Ovary (tissue), 9 donors: ENCODE data around the gene RFX8. TPM values are rescaled to one million over a fixed set of nuclear protein-coding genes. Genes with fewer than 3 reads are reported as not detected.

Experiments
- DNase-seq, 5 donors: peaks; one replicate each; pipeline ENCODE4 v3.0.0-alpha.2; 2019 to 2020
- H3K27ac ChIP-seq, 2 donors: fragments of 200-600 bp; one replicate each; pipeline versions ENCODE4 v1.5.1 to v1.8.0; 2019 to 2022
- H3K27me3 ChIP-seq: fragments of 200-600 bp; one replicate; pipeline ENCODE4 v1.8.0; 2022
- H3K36me3 ChIP-seq: fragments of 200-600 bp; sonication (generic); one replicate; pipeline ENCODE4 v1.5.1; 2019
- H3K4me1 ChIP-seq: one replicate; pipeline ENCODE4 v1.8.1; 2013; ENCODE audit warnings: mild to moderate bottlenecking, moderate library complexity; ENCODE audit not compliant: insufficient read depth
- H3K4me3 ChIP-seq: fragments of 200-600 bp; sonication (generic); one replicate; pipeline ENCODE4 v1.5.1; 2017
- H3K9me3 ChIP-seq, 2 donors: fragments of 200-600 bp in 1 of 2; sonication (generic) in 1 of 2; one replicate each; pipeline versions ENCODE4 v1.5.1 to v1.8.1; 2013 to 2019; ENCODE audit warnings: mild to moderate bottlenecking in 1 of 2, moderate library complexity in 1 of 2
- CTCF ChIP-seq, 3 donors: fragments of 450-650 bp in 2 of 3; fragments of 200-600 bp in 1 of 3; IDR thresholded peaks; one replicate each; pipeline versions ENCODE4 v1.5.1 to v1.8.0; 2016 to 2022; ENCODE audit warnings: antibody characterized with exemption in 3 of 3, mild to moderate bottlenecking in 1 of 3
- EP300 ChIP-seq: sonication (generic); formaldehyde crosslinking; IDR thresholded peaks from one replicate; pipeline ENCODE4 v1.6.1; 2017; ENCODE audit warnings: antibody characterized with exemption
- POLR2A ChIP-seq: fragments of 450-650 bp; IDR thresholded peaks from one replicate; pipeline ENCODE4 v1.6.1; 2017; ENCODE audit warnings: antibody characterized with exemption, mild to moderate bottlenecking, moderate library complexity
- WGBS, 3 donors: extraction: QIAGEN DNeasy Blood & Tissue Kit in 1 of 3; methylation state at CpG; one replicate each; pipeline versions ENCODE4 v1.1.5 to v1.1.7; 2013 to 2017; 5-methylcytosine and 5-hydroxymethylcytosine counted together
- intact Hi-C, 4 donors: fragments of 100-400 bp; cut with DNase I; formaldehyde crosslinking; loops; one replicate each; pipeline versions ENCODE4 v1.11.0 to v1.15.1; 2022 to 2023
- polyA plus RNA-seq, 2 donors: library from polyadenylated mRNA; stranded (reverse); fragments of 200-250 nt in 1 of 2; fragments of 350-450 nt in 1 of 2; fragmentation: Illumina TruSeq in 1 of 2; extraction: RNeasy Lipid Tissue Mini Kit (QIAGEN cat#74804) in 1 of 2; gene quantifications; one replicate each; pipeline ENCODE4 v1.2.3, GENCODE V29; 2013 to 2014
- total RNA-seq, 7 donors: library from RNA; depleted of rRNA in 2 of 7; stranded (reverse); fragments of >200 nt in 2 of 7; fragmentation: NEBNext Ultra II Directional in 3 of 7; extraction: Animal tissue kit (Norgen Biotek cat#: 25700) in 3 of 7; gene quantifications; one replicate each; pipeline versions ENCODE4 v1.1.0 to v1.2.4, GENCODE V29; 2016 to 2023
- donor health status: DM: no; HTN: no; CAD: no; lungs with moderate emphysema.
- donor health status: DM: no; HTN: no; CAD: no.
- donor health status: Bipolar disorder and iron deficiency.
- donor health status: DM: yes; HTN: yes; CAD: no.
- donor health status: DM: no; HTN: no; CAD: no.
- donor health status: DM: yes; HTN: yes; CAD: no.

The RFX8 gene
- total and polyA plus RNA-seq, 9 donors: 0.05 to 1.7 (median 0.38) TPM

- DNase-seq: no peak
- Histone ChIP-seq H3K36me3 (no peaks in the 10 kb centered on the region), H3K27ac (no peak overlapping the region), H3K27me3 (no peaks in the 10 kb centered on the region), H3K4me1 (no peaks in the 10 kb centered on the region), H3K9me3 (no peaks in the 10 kb centered on the region), H3K4me3 (no peak overlapping the region)
- WGBS, 3 donors: 97 to 98% (median 97%) methylated on average over 2 of the region's 2 CpGs
- intact Hi-C loops: no loop called here
- no peak for TF ChIP-seq CTCF (IDR thresholded peaks at IDR 0.05)
- TF ChIP-seq POLR2A: no peak
- no peak for TF ChIP-seq EP300
These were observed 44.8 kb downstream of the RFX8 start for GRCh38 chr2:101430156-101430555.

DNA sequence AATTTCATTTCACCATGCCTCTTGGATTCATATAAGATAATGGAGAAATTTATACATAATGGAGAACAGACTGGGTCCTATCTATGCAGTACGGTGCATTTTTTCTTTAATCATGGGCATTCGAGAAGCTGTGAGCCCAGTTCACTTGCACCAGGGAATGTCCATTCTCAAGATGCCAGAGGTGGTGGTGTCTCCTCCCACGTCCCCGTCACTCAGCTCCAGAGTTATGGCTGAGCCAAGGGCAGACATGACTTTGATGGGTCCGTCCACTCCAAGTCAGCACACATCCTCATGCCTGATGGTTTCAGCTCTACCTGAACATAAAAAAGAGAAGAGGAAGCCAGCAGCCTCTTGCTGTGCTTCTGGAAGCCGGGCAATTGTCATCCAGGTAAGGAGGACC, 45.5 kb downstream of the RFX8 start:
- no peak for DNase-seq
- H3K9me3 ChIP-seq: no peaks in the 10 kb centered on the region

DNA sequence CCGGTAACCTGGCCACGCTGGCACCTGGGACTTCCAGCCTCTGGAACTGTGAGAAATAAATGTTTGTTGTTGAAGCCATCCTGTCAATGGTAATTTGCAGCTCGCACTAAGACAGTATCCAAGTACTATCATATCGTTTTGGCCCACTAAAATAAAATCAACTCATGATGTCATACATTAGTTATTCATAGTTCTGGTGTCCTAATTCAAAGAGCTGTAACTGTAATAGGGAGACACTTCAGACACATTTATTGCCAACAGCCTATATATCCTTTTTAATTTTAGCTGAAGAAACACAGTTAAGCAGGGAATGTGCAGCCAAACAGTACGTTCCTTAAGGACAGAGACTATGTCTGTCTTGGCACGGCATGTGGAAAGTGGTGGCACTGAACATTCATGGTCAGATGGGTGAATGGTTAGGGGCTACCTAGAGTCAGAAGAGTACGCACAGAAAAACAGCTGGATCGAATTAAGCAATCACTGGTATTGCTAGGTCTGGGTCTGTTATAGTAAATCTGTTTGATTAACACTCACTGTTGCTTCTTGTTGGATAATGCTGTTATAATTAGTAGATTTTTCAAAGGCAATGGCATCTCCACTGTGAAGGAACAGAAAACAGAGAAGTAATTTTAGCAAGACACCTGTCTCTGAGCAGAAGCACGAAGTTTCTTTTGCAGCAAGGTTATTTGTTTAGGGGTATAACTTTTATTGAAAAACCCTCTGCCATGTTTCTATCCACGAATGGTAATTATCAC, 46.3 kb downstream of the RFX8 start:
- H3K9me3 ChIP-seq: no peaks in the 10 kb centered on the region
- 69 to 81% (median 79%) methylated on average over 10 of the region's 10 CpGs for WGBS, 3 donors

More for the DNA sequence above, 45.5 kb downstream of the RFX8 start:
- Histone ChIP-seq H3K27me3 (no peaks in the 10 kb centered on the region), H3K4me1 (no peaks in the 10 kb centered on the region), H3K27ac (no peak overlapping the region), H3K4me3 (no peak overlapping the region), H3K36me3 (no peaks in the 10 kb centered on the region)
- TF ChIP-seq CTCF (IDR thresholded peaks at IDR 0.05): no peak
- no peak for TF ChIP-seq EP300
- TF ChIP-seq POLR2A: no peak
- 91 to 95% (median 94%) methylated on average over 6 of the region's 6 CpGs for WGBS, 3 donors
- intact Hi-C loops: loop anchor here in 1 of 4 donors (10.0 kb wide), 1 partner anchor 405 kb away; no protein-coding TSS in a partner anchor

DNA sequence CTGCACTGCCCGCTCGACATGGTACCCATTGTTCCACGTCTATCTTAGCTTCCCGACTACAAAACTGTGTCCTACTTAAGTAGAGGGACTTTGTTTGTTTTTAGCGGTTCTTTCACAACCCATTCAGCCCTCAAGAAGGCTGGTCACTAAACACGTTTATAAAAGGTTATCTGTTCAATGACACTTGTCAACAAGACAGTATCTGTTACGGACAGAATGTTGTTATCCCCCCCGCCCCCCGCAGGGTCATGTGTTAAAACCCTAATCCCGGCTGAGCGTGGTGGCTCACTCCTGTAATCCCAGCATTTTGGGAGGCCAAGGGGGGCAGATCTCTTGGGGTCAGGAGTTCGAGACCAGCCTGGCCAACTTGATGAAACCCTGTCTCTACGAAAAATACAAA, 47.2 kb downstream of the RFX8 start:
- no peaks in the 10 kb centered on the region for H3K27me3 ChIP-seq
- intact Hi-C loops: loop anchor here in 1 of 4 donors (10.0 kb wide), 1 partner anchor 407 kb away; no protein-coding TSS in a partner anchor

More for the DNA sequence above, 46.3 kb downstream of the RFX8 start:
- Histone ChIP-seq H3K4me1 (no peaks in the 10 kb centered on the region), H3K36me3 (no peaks in the 10 kb centered on the region), H3K27me3 (no peaks in the 10 kb centered on the region), H3K4me3 (no peak overlapping the region), H3K27ac (no peak overlapping the region)
- intact Hi-C loops: loop anchor here in 1 of 4 donors (10.0 kb wide), 1 partner anchor 406 kb away; no protein-coding TSS in a partner anchor
- no peak for DNase-seq
- TF ChIP-seq POLR2A: no peak
- TF ChIP-seq EP300: no peak
- TF ChIP-seq CTCF (IDR thresholded peaks at IDR 0.05): no peak

More for the DNA sequence above, 47.2 kb downstream of the RFX8 start:
- Histone ChIP-seq H3K4me3 (no peak overlapping the region), H3K36me3 (no peaks in the 10 kb centered on the region), H3K4me1 (no peaks in the 10 kb centered on the region), H3K27ac (no peak overlapping the region), H3K9me3 (no peaks in the 10 kb centered on the region)
- TF ChIP-seq EP300: no peak
- no peak for TF ChIP-seq CTCF (IDR thresholded peaks at IDR 0.05)
- TF ChIP-seq POLR2A: no peak
- 91 to 93% (median 93%) methylated on average over 13 of the region's 13 CpGs for WGBS, 3 donors
- DNase-seq: no peak
